ENCODE results near the gene KLK7. TPM values are rescaled to one million over a fixed set of nuclear protein-coding genes. Genes with fewer than 3 reads are reported as not detected.

KLK7 gene
- total RNA-seq, 2 experiments from 2014 or later, result not detected

- CTCF ChIA-PET, result no interaction called here
These were observed 54.9 kb downstream of the KLK7 start for GRCh38 chr19:50928831-50929230.

More at GRCh38 chr19:50928831-50929230, 54.9 kb downstream of the KLK7 start:
- Mint-ChIP-seq H3K9me3 (no peaks in the 10 kb centered on the region), H3K27ac (no peak overlapping the region), H3K27me3 (peaks cover 16% of the 10 kb centered on the region), H3K36me3 (ENCODE audit: low read depth) (no peaks in the 10 kb centered on the region), H3K4me1 (peaks cover 3% of the 10 kb centered on the region), H3K4me3 (no peak overlapping the region)
- POLR2A ChIA-PET, result no interaction called here
- no peak for DNase-seq

Other genes with a start within 250 kb of the KLK7 start
- not detected for gene GPR32, start 213.5 kb downstream of the KLK7 start, total RNA-seq
- gene ACP4, start 193.5 kb downstream of the KLK7 start, total RNA-seq, result not detected
- 1 to 10 TPM; 2.2 to 2.6 TPM for gene KLK1, start 160.1 kb downstream of the KLK7 start, total RNA-seq
- gene KLK15, start 150.3 kb downstream of the KLK7 start, total RNA-seq, result not detected
- not detected for gene KLK3, start 129.0 kb downstream of the KLK7 start, total RNA-seq
- gene KLK2, start 110.5 kb downstream of the KLK7 start, total RNA-seq, result under 1 TPM in 1 of 2 experiments, not detected in 1; 0.35 TPM
- gene KLK4, start 72.5 kb downstream of the KLK7 start, total RNA-seq, result not detected
- gene KLK5, start 30.9 kb downstream of the KLK7 start, total RNA-seq, result not detected
- not detected for gene KLK6, start 14.3 kb downstream of the KLK7 start, total RNA-seq
- gene KLK8, start 17.7 kb upstream of the KLK7 start, total RNA-seq, result not detected
- gene KLK10, start 35.8 kb upstream of the KLK7 start, total RNA-seq, result not detected
- not detected for gene KLK11, start 42.7 kb upstream of the KLK7 start, total RNA-seq
- not detected for gene KLK12, start 51.1 kb upstream of the KLK7 start, total RNA-seq
- gene KLK13, start 81.2 kb upstream of the KLK7 start, total RNA-seq, result not detected
- gene KLK14, start 99.0 kb upstream of the KLK7 start, total RNA-seq, result under 1 TPM in 1 of 2 experiments, not detected in 1; 0.20 TPM
- 1 to 10 TPM; 9.0 to 9.4 TPM for gene CTU1, start 124.5 kb upstream of the KLK7 start, total RNA-seq
- 1 to 10 TPM; 1.1 to 1.7 TPM for gene SIGLEC9, start 141.0 kb upstream of the KLK7 start, total RNA-seq
- not detected for gene SIGLEC7, start 158.4 kb upstream of the KLK7 start, total RNA-seq
- gene CD33, start 241.2 kb upstream of the KLK7 start, total RNA-seq, result 10 to 100 TPM; 21.1 to 23.7 TPM